Measurements from ENCODE around the gene ZNF207. TPM values are rescaled to one million over a fixed set of nuclear protein-coding genes. Genes with fewer than 3 reads are reported as not detected.

Gene ZNF207
- total and polyA plus RNA-seq, 2 of the 8 experiments (the other 6 are each of a cell fraction or from before 2014, with no cell fraction given), result 268 to 286 TPM

DNA sequence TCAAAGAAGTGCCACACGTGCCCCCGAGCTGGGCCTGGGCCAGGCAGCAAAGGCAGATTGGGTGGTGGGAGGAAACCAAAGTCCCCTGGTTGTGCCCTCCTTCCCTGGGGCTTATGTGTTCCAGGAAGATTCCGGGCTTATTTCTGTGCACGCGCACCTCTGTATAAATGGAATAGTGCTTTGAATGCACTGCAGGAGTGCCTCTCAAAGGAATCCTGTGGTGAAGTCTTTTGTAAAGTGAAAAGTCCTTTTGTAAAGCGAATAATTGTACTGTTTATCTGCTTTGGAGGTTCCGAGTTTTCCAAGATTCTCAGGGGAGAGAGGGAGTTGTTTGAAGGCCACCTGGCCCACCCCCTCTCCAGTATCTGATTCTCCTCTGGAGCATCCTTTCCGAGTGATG lies 34.8 kb upstream of the ZNF207 start (continued):
- TF ChIP-seq, protein P1, sequence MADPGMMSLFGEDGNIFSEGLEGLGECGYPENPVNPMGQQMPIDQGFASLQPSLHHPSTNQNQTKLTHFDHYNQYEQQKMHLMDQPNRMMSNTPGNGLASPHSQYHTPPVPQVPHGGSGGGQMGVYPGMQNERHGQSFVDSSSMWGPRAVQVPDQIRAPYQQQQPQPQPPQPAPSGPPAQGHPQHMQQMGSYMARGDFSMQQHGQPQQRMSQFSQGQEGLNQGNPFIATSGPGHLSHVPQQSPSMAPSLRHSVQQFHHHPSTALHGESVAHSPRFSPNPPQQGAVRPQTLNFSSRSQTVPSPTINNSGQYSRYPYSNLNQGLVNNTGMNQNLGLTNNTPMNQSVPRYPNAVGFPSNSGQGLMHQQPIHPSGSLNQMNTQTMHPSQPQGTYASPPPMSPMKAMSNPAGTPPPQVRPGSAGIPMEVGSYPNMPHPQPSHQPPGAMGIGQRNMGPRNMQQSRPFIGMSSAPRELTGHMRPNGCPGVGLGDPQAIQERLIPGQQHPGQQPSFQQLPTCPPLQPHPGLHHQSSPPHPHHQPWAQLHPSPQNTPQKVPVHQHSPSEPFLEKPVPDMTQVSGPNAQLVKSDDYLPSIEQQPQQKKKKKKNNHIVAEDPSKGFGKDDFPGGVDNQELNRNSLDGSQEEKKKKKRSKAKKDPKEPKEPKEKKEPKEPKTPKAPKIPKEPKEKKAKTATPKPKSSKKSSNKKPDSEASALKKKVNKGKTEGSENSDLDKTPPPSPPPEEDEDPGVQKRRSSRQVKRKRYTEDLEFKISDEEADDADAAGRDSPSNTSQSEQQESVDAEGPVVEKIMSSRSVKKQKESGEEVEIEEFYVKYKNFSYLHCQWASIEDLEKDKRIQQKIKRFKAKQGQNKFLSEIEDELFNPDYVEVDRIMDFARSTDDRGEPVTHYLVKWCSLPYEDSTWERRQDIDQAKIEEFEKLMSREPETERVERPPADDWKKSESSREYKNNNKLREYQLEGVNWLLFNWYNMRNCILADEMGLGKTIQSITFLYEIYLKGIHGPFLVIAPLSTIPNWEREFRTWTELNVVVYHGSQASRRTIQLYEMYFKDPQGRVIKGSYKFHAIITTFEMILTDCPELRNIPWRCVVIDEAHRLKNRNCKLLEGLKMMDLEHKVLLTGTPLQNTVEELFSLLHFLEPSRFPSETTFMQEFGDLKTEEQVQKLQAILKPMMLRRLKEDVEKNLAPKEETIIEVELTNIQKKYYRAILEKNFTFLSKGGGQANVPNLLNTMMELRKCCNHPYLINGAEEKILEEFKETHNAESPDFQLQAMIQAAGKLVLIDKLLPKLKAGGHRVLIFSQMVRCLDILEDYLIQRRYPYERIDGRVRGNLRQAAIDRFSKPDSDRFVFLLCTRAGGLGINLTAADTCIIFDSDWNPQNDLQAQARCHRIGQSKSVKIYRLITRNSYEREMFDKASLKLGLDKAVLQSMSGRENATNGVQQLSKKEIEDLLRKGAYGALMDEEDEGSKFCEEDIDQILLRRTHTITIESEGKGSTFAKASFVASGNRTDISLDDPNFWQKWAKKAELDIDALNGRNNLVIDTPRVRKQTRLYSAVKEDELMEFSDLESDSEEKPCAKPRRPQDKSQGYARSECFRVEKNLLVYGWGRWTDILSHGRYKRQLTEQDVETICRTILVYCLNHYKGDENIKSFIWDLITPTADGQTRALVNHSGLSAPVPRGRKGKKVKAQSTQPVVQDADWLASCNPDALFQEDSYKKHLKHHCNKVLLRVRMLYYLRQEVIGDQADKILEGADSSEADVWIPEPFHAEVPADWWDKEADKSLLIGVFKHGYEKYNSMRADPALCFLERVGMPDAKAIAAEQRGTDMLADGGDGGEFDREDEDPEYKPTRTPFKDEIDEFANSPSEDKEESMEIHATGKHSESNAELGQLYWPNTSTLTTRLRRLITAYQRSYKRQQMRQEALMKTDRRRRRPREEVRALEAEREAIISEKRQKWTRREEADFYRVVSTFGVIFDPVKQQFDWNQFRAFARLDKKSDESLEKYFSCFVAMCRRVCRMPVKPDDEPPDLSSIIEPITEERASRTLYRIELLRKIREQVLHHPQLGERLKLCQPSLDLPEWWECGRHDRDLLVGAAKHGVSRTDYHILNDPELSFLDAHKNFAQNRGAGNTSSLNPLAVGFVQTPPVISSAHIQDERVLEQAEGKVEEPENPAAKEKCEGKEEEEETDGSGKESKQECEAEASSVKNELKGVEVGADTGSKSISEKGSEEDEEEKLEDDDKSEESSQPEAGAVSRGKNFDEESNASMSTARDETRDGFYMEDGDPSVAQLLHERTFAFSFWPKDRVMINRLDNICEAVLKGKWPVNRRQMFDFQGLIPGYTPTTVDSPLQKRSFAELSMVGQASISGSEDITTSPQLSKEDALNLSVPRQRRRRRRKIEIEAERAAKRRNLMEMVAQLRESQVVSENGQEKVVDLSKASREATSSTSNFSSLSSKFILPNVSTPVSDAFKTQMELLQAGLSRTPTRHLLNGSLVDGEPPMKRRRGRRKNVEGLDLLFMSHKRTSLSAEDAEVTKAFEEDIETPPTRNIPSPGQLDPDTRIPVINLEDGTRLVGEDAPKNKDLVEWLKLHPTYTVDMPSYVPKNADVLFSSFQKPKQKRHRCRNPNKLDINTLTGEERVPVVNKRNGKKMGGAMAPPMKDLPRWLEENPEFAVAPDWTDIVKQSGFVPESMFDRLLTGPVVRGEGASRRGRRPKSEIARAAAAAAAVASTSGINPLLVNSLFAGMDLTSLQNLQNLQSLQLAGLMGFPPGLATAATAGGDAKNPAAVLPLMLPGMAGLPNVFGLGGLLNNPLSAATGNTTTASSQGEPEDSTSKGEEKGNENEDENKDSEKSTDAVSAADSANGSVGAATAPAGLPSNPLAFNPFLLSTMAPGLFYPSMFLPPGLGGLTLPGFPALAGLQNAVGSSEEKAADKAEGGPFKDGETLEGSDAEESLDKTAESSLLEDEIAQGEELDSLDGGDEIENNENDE (IDR thresholded peaks at IDR 0.05; ENCODE audit: insufficient replicate concordance, low read length), result no peak
- TF ChIP-seq KDM1A (IDR thresholded peaks at IDR 0.05; ENCODE audit: borderline replicate concordance, low read length) (no peak), BACH1 (IDR thresholded peaks at IDR 0.05; ENCODE audit: low read length) (no peak)
